Endothelial cell (in vitro differentiated cells): ENCODE data around the gene RETREG2. TPM values are rescaled to one million over a fixed set of nuclear protein-coding genes. Genes with fewer than 3 reads are reported as not detected.

Experiments
- DNase-seq: peaks from one replicate; pipeline ENCODE4 v3.0.0; 2021; ENCODE audit warnings: low spot score
- H3K27ac Mint-ChIP-seq: one replicate; pipeline ENCODE4 v1.8.0; 2021; ENCODE audit warnings: mixed read lengths, inconsistent platforms; ENCODE audit not compliant: unreplicated experiment
- H3K27me3 Mint-ChIP-seq: one replicate; pipeline ENCODE4 v1.8.0; 2021; ENCODE audit warnings: mild to moderate bottlenecking, moderate library complexity, mixed read lengths, inconsistent platforms; ENCODE audit not compliant: unreplicated experiment
- H3K36me3 Mint-ChIP-seq: one replicate; pipeline ENCODE4 v1.8.0; 2021; ENCODE audit warnings: mild to moderate bottlenecking, low read depth, mixed read lengths, inconsistent platforms; ENCODE audit not compliant: unreplicated experiment
- H3K4me1 Mint-ChIP-seq: one replicate; pipeline ENCODE4 v1.8.0; 2021; ENCODE audit warnings: mild to moderate bottlenecking, mixed read lengths, inconsistent platforms; ENCODE audit not compliant: unreplicated experiment
- H3K4me3 Mint-ChIP-seq: one replicate; pipeline ENCODE4 v1.8.0; 2021; ENCODE audit warnings: mild to moderate bottlenecking, mixed read lengths, inconsistent platforms; ENCODE audit not compliant: unreplicated experiment
- H3K9me3 Mint-ChIP-seq: one replicate; pipeline ENCODE4 v1.8.0; 2021; ENCODE audit warnings: mixed read lengths, inconsistent platforms; ENCODE audit not compliant: unreplicated experiment
- total RNA-seq: library from RNA; stranded (reverse); fragmentation: NEBNext Ultra II Directional; extraction: Animal tissue kit (Norgen Biotek cat#: 25700); gene quantifications from one replicate; pipeline ENCODE4 v1.2.1, GENCODE V29; 2021; ENCODE audit not compliant: unreplicated experiment
- TF ChIP-seq, protein P1 (sequence below): fragments of 200-600 bp; sonication (generic); IDR thresholded peaks from one replicate; pipeline ENCODE4 v1.5.0; 2021; ENCODE audit warnings: antibody characterized with exemption; ENCODE audit not compliant: unreplicated experiment

Gene RETREG2
- total RNA-seq, 1 donor from 2014 or later: 90.6 TPM

- H3K27ac Mint-ChIP-seq: no peak overlapping the region
Measured at GRCh38 chr2:219210886-219211362, 32.8 kb downstream of the RETREG2 start.

GRCh38 chr2:219213026-219213415 lies 34.9 kb downstream of the RETREG2 start:
- TF ChIP-seq, protein P1, sequence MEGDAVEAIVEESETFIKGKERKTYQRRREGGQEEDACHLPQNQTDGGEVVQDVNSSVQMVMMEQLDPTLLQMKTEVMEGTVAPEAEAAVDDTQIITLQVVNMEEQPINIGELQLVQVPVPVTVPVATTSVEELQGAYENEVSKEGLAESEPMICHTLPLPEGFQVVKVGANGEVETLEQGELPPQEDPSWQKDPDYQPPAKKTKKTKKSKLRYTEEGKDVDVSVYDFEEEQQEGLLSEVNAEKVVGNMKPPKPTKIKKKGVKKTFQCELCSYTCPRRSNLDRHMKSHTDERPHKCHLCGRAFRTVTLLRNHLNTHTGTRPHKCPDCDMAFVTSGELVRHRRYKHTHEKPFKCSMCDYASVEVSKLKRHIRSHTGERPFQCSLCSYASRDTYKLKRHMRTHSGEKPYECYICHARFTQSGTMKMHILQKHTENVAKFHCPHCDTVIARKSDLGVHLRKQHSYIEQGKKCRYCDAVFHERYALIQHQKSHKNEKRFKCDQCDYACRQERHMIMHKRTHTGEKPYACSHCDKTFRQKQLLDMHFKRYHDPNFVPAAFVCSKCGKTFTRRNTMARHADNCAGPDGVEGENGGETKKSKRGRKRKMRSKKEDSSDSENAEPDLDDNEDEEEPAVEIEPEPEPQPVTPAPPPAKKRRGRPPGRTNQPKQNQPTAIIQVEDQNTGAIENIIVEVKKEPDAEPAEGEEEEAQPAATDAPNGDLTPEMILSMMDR: no peak
- Mint-ChIP-seq H3K27me3 (peaks cover 12% of the 10 kb centered on the region), H3K9me3 (no peaks in the 10 kb centered on the region), H3K27ac (no peak overlapping the region), H3K4me1 (peaks cover 10% of the 10 kb centered on the region), H3K4me3 (no peak overlapping the region), H3K36me3 (peaks cover 10% of the 10 kb centered on the region)
- DNase-seq: no peak

More at GRCh38 chr2:219210886-219211362, 32.8 kb downstream of the RETREG2 start:
- H3K4me1 Mint-ChIP-seq: peaks cover 17% of the 10 kb centered on the region
- H3K9me3 Mint-ChIP-seq: no peaks in the 10 kb centered on the region
- no peak overlapping the region for H3K4me3 Mint-ChIP-seq
- DNase-seq: no peak
- H3K36me3 Mint-ChIP-seq: peaks cover 14% of the 10 kb centered on the region
- TF ChIP-seq, protein P1: no peak
- peaks cover 9% of the 10 kb centered on the region for H3K27me3 Mint-ChIP-seq

DNA sequence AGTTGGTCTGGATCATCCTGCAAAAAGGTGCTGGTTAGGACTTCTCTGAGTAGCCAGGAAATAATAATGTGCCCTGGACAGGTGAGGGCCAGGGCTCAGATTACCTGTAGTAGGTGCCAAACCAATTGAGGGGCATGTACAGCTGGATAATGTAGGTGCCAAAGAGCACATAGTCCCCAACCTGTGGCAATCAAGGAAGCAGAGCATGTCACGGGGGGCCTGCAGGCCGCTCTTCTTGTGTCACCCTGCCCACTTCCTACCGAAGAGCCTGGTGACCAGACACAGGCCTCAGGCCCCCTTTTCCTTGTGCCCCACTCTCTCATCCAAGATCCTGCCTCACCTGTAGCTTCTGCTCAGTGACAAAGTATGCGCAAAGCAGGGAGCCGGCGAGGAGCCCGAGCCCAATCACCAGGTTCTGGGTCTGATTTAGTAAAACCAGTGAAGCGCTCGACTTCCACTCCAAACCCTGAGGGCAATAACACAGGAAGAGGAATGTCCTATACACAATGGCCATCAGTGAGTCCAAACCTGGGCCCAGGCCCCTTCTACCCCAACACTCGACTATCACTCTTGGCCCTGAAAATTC lies 35.5 kb downstream of the RETREG2 start:
- H3K4me1 Mint-ChIP-seq: peaks cover 6% of the 10 kb centered on the region
- no peak for DNase-seq
- H3K4me3 Mint-ChIP-seq: no peak overlapping the region
- no peak overlapping the region for H3K27ac Mint-ChIP-seq
- no peaks in the 10 kb centered on the region for H3K9me3 Mint-ChIP-seq
- TF ChIP-seq, protein P1: no peak
- peaks cover 5% of the 10 kb centered on the region for H3K36me3 Mint-ChIP-seq
- peaks cover 11% of the 10 kb centered on the region for H3K27me3 Mint-ChIP-seq

DNA sequence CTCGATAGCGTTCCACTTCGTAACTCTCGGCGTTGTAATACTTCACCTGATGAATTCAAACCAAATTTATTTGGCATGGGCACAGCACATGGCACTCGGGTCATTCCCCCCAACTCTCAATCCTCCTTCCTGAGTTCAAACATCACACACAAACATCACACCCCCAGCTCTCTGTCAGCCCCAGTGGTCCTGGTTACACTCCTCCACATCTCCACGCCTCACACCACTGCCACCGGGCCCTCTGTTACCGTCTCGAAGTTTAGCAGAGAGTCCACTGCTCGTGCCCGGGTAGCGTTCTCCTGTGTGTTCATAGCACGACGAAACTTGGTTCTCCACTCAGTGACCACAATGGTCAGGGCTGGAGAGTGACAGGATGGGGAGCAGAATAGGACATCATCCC lies 36.1 kb downstream of the RETREG2 start:
- Mint-ChIP-seq H3K4me1 (peaks cover 8% of the 10 kb centered on the region), H3K9me3 (no peaks in the 10 kb centered on the region), H3K27ac (no peak overlapping the region), H3K36me3 (peaks cover 3% of the 10 kb centered on the region), H3K27me3 (peaks cover 11% of the 10 kb centered on the region), H3K4me3 (no peak overlapping the region)
- TF ChIP-seq, protein P1: no peak
- DNase-seq: no peak

- peaks cover 14% of the 10 kb centered on the region for H3K4me1 Mint-ChIP-seq
- no peak overlapping the region for H3K4me3 Mint-ChIP-seq
- no peak for DNase-seq
- no peak overlapping the region for H3K27ac Mint-ChIP-seq
- H3K27me3 Mint-ChIP-seq: peaks cover 11% of the 10 kb centered on the region
- H3K36me3 Mint-ChIP-seq: peaks cover 3% of the 10 kb centered on the region
- TF ChIP-seq, protein P1: no peak
- no peaks in the 10 kb centered on the region for H3K9me3 Mint-ChIP-seq
Measured at GRCh38 chr2:219214786-219215185, 36.7 kb downstream of the RETREG2 start.
